ENCODE results near the gene EXOSC10.
"Not testable (repeated sequence)": the region's sequence is repeated elsewhere in the genome, so short reads cannot be mapped to it uniquely, and the experiment has no call there.

The EXOSC10 gene

GRCh38 chr1:11107599-11107998 lies 7.9 kb upstream of the EXOSC10 start:
- DNase-seq = no peak

GRCh38 chr1:11105586-11105985 lies 5.9 kb upstream of the EXOSC10 start:
- no peak for DNase-seq

- DNase-seq = no peak
These were observed 1.7 kb upstream of the EXOSC10 start for GRCh38 chr1:11101347-11101746.

- not testable (repeated sequence) for DNase-seq
These were observed 1.1 kb upstream of the EXOSC10 start for GRCh38 chr1:11100806-11101205.

- peak; percentile 22 for DNase-seq
These were observed 452 bp upstream of the EXOSC10 start for GRCh38 chr1:11100149-11100493.

GRCh38 chr1:11098931-11099309 lies 749 bp downstream of the EXOSC10 start:
- DNase-seq = no peak

GRCh38 chr1:11083784-11084183 lies 15.9 kb downstream of the EXOSC10 start:
- not testable (repeated sequence) for DNase-seq

- no peak for DNase-seq
These were observed 18.7 kb downstream of the EXOSC10 start for GRCh38 chr1:11080931-11081330.

- no peak for DNase-seq
These were observed 21.0 kb downstream of the EXOSC10 start for GRCh38 chr1:11078631-11079030.

- not testable (repeated sequence) for DNase-seq
These were observed 26.3 kb downstream of the EXOSC10 start for GRCh38 chr1:11073398-11073797.

- DNase-seq = peak; percentile 46
These were observed 27.3 kb downstream of the EXOSC10 start for GRCh38 chr1:11072216-11072917.

GRCh38 chr1:11071463-11072215 lies 28.0 kb downstream of the EXOSC10 start:
- peak; percentile 20 for DNase-seq

GRCh38 chr1:11070876-11071275 lies 28.8 kb downstream of the EXOSC10 start:
- DNase-seq = no peak

GRCh38 chr1:11068600-11069473 lies 30.8 kb downstream of the EXOSC10 start:
- DNase-seq = no peak

GRCh38 chr1:11067716-11068599 lies 31.7 kb downstream of the EXOSC10 start:
- no peak for DNase-seq

GRCh38 chr1:11065796-11066195 lies 33.9 kb downstream of the EXOSC10 start:
- DNase-seq = no peak

- no peak for DNase-seq
These were observed 34.7 kb downstream of the EXOSC10 start for GRCh38 chr1:11064942-11065341.

GRCh38 chr1:11063937-11064537 lies 35.6 kb downstream of the EXOSC10 start:
- DNase-seq = not testable (repeated sequence)

- peak; percentile 58 for DNase-seq
These were observed 36.7 kb downstream of the EXOSC10 start for GRCh38 chr1:11062965-11063401.

GRCh38 chr1:11061652-11062365 lies 37.9 kb downstream of the EXOSC10 start:
- no peak for DNase-seq

Data from NCI-H1436 (cell line).